ENCODE results near the gene TXNDC11.

DNA sequence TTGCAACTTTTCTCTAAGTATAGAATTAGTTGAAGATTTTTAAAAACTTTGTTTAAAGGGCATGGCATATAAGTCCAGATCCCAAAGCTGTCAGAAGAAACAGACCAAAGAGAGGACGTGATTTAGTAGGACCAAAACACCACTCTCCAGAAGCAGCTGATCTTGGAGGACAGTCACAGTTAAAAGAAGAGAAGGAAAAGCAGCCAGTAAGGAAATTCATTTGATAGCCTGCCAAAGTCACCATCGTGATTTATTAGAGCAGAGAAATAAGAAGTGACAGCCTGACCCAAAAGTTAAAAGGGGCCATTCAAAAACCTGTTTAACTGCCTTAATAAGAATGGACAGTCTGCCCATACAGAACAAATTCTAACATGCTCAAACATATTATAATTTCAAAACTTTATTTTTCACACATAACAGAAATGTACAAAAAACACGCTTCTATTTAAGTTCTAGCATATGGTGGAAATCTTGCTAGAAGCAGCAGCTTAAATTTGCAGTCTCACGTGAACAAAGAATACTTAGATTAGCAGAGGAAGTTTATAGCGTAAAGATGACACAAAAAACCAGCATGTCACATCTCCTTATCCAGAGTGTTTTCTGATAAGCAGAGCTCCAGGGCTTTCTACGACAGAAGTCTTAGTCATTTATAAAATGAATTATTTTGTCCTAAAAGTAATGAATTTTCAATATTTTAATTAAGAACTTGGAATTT is 37.2 kb downstream of the TXNDC11 start:
- no peak for TF ChIP-seq CTCF (IDR thresholded peaks at IDR 0.05)
- TF ChIP-seq POLR2A (IDR thresholded peaks at IDR 0.05): no peak
